ENCODE results near the gene TAF11. TPM values are rescaled to one million over a fixed set of nuclear protein-coding genes. Genes with fewer than 3 reads are reported as not detected.

Gene TAF11
- total RNA-seq, 3 donors from 2014 or later = 23.2 to 26.8 (median 24.2) TPM

- DNase-seq (no peak), ATAC-seq (no peak)
- no peak for TF ChIP-seq CTCF (IDR thresholded peaks at IDR 0.05)
- Histone ChIP-seq H3K4me3 (no peak overlapping the region), H3K36me3 (ENCODE audit: low read depth) (no peaks in the 10 kb centered on the region), H3K9me3 (no peaks in the 10 kb centered on the region), H3K4me1 (ENCODE audit: low read depth) (peaks cover 10% of the 10 kb centered on the region)
- intact Hi-C loops (cut with DNase I, micrococcal nuclease) = no loop called here
Measured at GRCh38 chr6:34877869-34878485, 9.9 kb downstream of the TAF11 start.

GRCh38 chr6:34877259-34877658 lies 10.6 kb downstream of the TAF11 start:
- no peaks in the 10 kb centered on the region for H3K9me3 ChIP-seq
- ATAC-seq (no peak), DNase-seq (no peak)
- intact Hi-C loops (cut with DNase I, micrococcal nuclease) = no loop called here
- no peak for TF ChIP-seq CTCF (IDR thresholded peaks at IDR 0.05)
- no peak overlapping the region for H3K4me3 ChIP-seq
- H3K36me3 ChIP-seq (ENCODE audit: low read depth) = no peaks in the 10 kb centered on the region
- peaks cover 10% of the 10 kb centered on the region for H3K4me1 ChIP-seq (ENCODE audit: low read depth)

- no peak for TF ChIP-seq CTCF (IDR thresholded peaks at IDR 0.05)
- Histone ChIP-seq H3K36me3 (ENCODE audit: low read depth) (no peaks in the 10 kb centered on the region), H3K4me3 (no peak overlapping the region), H3K9me3 (no peaks in the 10 kb centered on the region), H3K4me1 (ENCODE audit: low read depth) (peaks cover 10% of the 10 kb centered on the region)
- intact Hi-C loops (cut with DNase I, micrococcal nuclease) = no loop called here
- ATAC-seq (peak; percentile 83), DNase-seq (no peak)
Measured at GRCh38 chr6:34876472-34876871, 11.4 kb downstream of the TAF11 start.

- no peaks in the 10 kb centered on the region for H3K9me3 ChIP-seq
- intact Hi-C loops (cut with DNase I, micrococcal nuclease) = no loop called here
- no peak overlapping the region for H3K4me3 ChIP-seq
- H3K4me1 ChIP-seq (ENCODE audit: low read depth) = peaks cover 10% of the 10 kb centered on the region
- peak; percentile 65 for ATAC-seq
- DNase-seq = no peak
- H3K36me3 ChIP-seq (ENCODE audit: low read depth) = no peaks in the 10 kb centered on the region
- TF ChIP-seq CTCF (IDR thresholded peaks at IDR 0.05) = no peak
Measured at GRCh38 chr6:34875292-34876213, 12.3 kb downstream of the TAF11 start.

GRCh38 chr6:34872332-34872731 lies 15.5 kb downstream of the TAF11 start:
- no peaks in the 10 kb centered on the region for H3K9me3 ChIP-seq
- no peak for TF ChIP-seq CTCF (IDR thresholded peaks at IDR 0.05)
- no peak overlapping the region for H3K4me3 ChIP-seq
- H3K4me1 ChIP-seq (ENCODE audit: low read depth) = peaks cover 10% of the 10 kb centered on the region
- DNase-seq (no peak), ATAC-seq (no peak)
- H3K36me3 ChIP-seq (ENCODE audit: low read depth) = peaks cover 3% of the 10 kb centered on the region
- intact Hi-C loops (cut with DNase I, micrococcal nuclease) = no loop called here

All from mucosa of descending colon (tissue), 3 donors.